NCI-H345 (cell line): ENCODE results near the gene POLA1.
"Not testable (repeated sequence)": the region's sequence is repeated elsewhere in the genome, so short reads cannot be mapped to it uniquely, and the experiment has no call there.

Source experiments
- DNase-seq: peaks from one replicate; lab custom pipeline; 2025; lab: John Stamatoyannopoulos, UW

POLA1 gene

DNA sequence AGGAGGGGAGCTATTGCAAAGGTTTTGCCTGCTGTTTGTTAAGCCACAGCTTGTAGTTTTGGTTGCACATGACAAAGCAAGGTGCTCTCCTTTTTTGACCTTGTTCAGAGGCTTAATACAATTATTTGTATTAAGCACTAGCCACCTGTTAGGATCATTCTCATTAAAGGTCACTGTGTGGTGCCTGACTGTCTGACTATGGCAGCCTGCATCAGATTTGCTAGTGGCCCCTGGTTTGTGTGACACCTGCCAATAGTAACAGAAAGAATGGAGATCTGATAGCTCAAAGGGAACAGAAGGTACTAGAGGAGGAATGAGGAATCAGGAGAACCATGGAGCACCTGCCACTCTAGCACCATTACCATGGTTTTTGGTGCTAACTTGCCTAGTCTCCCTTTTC is 102.5 kb downstream of the POLA1 start:
- DNase-seq: no peak

DNA sequence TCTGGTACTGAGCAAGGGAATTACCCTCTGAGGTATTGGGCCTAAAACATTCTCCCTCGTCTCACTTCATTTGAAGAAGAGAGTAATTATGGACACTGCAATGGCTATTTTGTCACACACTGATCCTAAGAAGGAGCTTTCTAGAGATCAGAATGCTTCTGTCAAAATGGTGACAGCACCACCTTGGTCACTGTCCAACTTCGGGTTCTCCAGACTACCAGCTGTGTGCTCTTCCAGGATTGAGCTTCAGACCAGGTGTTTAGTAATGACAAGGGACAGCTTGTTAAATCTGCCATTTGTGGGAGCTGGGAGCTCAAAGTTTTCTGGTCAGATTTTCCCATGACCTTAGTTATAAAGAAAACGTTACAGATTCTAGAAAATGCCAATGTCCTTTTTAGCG is 105.4 kb downstream of the POLA1 start:
- DNase-seq: no peak

DNA sequence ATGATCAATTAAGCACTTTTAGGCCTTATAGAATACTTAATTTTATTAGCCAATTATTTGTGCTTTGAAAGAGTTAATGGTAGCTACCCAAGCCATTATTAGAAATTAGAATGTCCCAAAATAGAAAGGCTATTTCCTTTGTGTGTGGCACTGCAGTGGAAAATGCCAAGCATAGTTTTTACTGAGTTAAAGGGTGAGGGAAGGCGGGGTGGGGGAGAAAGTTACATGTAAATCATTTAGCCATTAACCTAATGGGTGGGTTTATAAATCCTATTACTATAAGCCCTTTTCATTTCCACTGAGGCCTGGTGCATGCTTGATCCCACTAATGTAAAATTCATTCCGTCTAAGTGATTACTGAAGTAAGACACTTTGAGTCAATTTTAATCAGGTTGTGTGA is 105.8 kb downstream of the POLA1 start:
- no peak for DNase-seq

DNA sequence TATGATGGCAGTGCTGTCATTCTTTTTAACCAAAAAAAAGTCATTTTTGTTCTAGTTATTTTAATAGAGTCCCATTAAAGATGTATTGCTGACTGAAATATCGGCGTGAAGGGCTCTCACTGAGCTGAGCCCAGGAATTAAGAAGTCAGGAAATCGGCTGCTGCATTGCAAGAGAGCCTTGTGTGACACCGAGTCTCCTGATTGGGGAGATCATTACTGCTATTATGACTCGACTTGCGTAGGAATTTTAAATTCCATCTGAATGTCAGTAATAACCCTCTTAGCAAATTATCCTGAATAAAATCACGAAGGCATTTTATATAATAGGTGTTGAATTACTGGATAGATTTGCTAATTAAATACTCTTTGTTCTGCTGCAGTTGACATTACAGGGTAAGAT is 111.5 kb downstream of the POLA1 start:
- DNase-seq: no peak

DNA sequence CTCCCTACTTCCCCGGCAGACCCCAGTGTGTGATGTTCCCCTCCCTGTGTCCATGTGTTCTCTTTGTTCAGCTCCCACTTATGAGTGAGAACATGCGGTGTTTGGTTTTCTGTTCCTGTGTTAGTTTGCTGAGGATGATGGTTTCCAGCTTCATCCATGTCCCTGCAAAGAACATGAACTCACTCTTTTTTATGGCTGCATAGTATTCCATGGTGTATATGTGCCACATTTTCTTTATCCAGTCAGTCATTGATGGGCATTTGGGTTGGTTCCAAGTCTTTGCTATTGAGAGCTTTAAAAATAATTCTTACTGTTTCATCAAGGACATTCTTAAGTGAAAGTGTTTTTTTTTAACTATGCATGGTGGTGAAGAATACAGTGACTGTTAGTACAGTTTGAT is 126.1 kb downstream of the POLA1 start:
- DNase-seq: not testable (repeated sequence)

DNA sequence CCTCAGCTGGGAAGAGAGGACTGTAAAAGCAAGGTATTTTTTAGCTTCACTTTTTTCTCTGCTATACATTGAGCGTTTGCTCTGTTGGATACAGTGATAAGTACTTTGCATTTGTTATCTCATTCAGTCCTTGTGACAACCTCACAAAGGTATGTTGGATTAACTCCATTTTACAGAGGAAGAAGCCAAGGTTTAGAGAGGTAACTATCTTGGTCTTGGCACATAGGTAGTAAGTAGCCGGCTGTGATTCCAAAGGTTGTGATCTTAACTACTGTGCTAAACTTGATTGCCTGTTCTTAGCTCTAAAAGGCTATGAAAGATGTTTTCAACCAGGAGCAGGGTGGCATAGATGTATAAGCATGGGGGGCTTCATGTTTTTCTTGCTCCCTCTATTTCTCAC is 134.4 kb downstream of the POLA1 start:
- no peak for DNase-seq

DNA sequence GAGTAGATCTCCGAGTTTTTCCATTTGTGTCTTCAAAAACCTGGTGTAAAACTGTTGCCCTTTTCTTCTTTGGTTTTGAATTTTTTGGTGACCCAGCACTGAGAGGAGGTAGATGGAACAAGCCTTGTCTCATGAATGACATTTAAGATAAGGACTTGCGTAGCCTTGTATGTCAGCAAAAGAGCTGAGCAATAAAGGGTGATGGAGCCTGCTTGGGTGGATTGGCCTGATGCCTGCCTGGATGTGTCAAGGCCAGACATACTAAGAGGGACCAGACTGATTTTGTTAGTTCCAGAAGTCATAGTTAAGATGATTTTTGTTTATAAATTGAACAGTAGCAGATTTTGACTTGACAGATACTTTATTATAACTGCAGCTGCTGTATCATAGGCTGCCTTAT is 134.9 kb downstream of the POLA1 start:
- no peak for DNase-seq

DNA sequence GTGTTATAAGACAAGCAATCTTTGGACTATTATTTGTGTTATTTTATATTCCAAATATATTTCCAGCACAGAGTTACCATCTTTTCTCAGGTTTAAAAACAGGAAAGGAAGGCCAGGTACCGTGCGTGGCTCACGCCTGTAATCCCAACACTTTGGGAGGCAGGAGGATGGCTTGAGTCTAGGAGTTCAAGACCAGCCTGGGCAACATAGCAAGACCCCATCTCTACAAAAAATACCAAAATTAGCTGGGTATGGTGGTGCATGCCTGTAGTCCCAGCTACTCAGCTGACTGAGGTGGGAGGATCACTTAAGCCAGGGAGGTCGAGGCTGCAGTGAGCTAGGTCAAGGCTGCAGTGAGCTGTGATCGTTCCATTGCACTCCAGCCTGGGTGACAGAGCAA is 140.0 kb downstream of the POLA1 start:
- DNase-seq: no peak

DNA sequence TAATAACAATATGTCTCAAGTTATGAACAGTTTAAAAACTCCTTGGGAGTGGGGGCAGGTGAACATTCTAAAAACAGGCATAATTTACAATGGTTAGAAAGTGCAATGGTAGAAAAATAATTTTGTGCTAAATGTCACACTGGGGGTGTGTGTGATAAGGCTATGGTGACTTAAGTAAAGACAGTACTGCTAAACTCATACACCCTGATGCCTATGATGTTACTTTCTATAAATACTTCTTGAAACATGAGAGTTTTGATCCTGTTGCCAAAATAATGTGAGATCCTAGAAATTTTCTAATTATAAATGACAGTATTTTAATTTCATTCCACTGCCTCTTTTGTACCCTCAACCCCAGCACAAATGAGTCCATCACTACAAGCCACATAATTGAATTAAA is 144.2 kb downstream of the POLA1 start:
- no peak for DNase-seq

DNA sequence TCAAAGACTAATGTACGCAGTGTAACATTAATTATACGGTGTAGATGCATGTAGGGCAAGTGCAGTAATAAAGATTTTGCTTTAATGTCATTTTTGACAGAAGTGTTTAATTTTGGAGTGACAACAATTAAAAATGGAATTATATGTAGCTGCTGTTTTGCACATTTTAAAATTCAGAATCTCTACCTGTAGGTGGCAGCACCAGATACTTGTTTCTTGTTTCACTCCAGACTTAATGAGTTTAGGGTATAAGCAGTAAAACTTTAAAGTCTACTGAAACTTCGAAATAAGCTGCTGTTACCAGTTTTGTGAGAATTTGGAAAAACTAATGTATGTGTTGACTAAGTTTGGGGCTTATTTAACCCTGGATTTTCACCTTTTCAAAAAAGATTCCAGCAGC is 144.9 kb downstream of the POLA1 start:
- peak; percentile 10 for DNase-seq

DNA sequence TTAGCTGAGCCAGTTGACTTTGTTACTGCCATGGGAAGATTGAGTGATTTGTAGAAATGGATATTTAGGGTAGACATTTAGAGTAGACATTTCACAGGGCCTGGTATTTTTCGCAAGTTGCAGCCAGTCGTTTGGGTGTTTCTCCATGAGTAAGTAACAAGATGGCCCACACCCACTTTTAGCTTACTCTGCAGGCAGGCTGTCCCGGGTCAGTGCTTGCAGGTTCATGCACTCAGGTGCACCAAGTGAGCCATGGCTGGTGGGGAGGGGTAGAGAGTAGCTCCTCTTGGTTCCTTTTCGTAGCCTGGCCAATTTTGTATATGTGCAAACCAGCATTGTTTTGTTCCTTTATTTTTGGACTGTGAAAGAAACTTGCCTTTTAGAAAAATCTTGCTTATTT is 145.6 kb downstream of the POLA1 start:
- no peak for DNase-seq

DNA sequence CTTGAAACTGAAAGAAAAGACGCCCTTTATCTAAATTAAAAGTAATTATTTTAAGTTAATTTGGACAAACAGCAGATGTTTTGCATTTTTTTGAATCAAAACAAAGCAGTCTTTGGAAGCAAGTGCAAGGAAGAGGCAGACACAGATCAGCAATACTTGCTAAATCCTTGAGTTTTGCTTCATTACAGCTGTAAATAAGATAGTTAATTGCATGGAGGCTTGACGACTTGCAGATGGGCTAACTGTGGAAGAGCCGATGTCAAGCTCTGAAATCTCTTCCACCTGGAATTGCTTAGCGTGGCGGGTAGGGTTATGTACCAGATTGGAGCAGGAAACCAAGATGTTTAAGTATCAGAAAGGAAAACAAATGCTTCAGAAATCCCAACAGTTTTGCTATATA is 148.8 kb downstream of the POLA1 start:
- DNase-seq: no peak

DNA sequence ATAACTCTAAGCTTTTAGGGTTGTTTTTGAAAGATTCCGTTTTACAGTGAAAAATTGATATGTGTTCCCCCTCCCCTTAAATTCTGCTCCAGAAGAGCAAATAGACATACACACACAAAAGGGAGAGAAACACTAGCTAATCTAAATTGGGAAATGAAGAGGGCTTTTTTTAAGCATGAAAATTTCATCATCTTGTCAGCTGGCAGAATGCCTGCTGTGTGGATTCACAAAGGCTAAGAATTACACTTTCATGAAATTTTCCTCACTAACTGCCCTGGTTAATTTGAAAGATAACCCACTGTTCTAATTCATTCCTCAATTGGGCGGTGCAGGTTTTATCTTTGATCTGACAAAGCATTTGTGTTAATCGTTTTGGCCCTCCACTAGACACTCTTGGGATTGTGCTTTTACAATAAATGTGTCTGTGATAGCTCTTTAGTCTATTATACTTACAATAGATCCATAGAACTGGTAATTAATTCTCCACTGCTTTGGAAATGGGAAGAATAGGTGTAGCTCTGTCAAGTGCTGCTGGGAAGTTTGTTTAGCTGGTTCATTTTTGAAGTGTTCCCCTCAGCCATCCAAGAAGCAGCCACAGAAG is 152.9 kb downstream of the POLA1 start:
- DNase-seq: peak; percentile 38

DNA sequence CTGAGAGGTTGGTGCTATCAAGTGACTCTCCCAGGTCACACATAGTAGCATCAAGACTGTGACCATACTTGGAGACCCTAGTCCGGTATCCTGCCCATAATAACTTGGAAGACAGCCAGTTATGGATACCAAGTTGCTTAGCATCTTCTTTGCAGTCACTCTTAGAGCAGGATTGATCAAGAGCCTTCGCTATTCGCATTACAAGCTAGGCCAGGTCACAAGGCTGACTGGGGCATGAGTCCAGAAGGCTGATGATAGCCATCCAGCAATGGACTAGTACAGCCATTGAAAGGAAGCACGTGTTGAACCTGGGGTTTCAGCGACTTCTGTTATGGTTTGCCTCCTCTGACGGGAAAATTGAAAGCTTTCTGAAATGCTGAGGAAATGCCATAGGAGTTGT is 157.6 kb downstream of the POLA1 start:
- DNase-seq: no peak

DNA sequence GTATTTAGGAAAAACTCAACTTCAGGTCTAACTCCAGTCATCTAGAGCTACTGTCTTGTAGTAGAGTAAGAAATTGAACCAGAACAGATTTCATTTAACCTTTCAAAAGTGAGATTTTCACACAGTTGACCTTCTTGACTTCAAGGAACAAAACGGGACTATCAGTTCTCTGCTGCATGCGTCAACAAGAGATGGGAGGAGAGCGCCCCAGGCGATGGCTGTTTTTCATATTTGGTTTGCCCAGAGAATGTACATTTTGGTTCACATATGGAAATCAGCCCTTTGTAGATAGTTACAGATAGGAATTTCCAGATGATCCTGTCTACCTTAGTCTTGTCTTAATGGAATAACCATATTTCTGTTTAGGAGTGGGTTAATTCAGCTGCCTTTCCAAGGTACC is 158.1 kb downstream of the POLA1 start:
- no peak for DNase-seq

DNA sequence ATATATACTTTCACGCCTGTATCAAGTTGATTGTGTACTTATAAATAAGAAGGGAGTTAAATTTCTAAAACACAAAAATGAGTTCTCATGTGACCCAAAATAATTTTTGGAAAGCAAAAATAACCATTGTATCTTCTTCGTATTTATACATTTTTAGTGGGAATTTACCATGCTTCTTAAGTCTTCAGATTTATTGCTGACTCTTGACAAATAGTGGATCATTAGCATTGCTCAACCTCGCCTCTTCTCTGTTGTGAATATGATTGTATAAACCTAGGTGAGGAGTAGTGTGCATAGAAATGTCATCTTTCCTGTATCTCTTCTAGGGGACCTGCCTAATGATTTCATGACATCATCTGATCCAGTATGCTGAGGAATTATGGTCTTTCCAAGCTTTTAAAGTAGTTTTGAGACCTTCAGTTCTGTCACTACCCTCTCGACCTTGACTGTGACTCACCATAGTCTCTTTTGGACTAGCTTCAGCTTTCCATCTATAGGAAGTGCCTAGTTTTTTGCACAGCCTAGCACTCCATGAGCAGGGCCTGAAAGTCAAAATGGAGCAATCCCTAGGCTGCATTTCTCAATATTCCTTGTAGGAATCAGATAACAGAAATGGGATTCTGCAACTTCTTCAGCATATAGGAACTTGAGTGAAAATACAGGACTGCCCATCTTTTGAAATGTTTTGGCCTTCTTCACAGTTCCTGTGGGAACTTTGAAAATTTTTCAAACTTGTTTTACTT is 164.5 kb downstream of the POLA1 start:
- no peak for DNase-seq

DNA sequence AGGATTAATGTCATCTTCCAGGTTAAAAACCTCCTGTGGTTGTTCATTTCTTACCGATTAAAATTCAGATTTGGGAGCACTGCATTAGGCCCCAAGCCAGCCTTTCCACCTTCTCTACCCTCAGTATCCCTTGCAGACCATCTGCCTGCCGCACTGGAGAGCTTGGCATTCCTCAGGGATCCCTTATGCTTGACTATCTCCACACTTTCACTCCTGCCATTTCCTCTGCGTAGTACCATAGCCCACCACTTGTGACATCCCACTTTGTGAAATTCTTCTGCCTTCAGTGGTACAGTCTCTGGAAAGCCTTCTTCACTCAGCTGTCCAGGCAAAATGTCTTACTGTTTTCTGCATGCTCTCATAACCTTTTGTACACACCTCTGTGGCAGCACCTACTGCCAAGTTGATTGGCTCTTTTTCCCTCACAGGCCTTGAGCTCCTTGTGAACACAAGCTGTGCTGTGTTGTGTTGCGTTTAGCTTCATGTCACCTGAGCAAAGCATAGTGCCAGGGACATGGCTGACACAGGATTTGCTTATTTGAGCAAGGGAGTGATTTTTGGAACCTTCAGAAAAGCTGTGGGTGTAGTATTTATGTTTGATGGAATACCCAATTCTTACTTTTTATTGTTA is 165.6 kb downstream of the POLA1 start:
- DNase-seq: no peak

DNA sequence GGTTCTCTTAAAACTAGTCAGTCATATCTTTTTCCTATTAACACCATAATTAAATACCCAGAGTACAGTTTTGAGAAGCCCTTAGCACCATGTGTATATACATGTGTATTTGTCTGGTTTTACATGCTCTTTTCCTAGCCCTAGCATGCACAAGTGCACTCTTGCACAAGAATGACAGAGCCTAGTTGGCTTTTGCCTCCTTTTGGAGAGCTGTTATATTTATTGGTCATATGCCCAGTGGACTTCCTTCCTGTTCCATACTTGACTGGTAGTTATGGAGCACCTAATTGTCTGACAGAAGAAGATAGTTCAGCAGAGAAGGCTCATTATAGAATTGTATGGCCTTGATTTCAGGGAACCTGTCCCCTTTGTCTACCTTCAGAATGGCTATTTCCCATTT is 166.4 kb downstream of the POLA1 start:
- no peak for DNase-seq

DNA sequence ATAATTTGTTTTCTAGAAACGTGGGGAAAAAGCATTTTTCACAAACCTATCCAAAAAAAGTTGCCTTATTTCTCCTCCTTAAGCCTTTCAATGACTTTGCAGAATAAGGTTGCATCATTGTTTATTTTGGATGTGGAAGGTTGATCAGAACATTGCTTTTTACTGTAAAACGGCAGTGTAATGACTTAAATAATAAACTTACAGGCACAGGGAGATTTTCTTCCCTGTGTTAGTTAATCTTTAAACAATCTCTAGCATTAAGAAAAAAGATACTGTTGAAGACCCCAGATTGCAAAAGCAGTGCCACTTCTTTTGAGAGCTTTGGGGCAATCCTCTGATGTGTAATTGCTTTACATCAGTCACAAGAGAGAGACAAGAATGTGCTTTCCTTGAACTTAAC is 168.6 kb downstream of the POLA1 start:
- no peak for DNase-seq

DNA sequence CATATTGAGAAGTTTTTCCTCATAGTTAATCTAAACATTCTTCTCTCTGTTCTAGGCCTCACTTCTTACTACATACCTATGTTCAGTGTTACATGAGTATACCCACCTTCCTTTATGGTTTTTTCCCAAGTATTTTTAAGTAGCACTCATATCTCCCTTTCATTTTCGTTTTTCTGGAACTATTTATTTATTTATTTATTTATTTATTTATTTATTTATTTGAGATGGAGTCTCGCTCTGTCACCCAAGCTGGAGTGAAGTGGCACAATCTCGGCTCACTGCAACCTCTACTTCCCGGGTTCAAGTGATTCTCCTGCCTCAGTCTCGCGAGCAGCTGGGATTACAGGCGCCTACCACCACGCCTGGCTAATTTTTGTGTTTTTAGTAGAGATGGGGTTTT is 170.1 kb downstream of the POLA1 start:
- not testable (repeated sequence) for DNase-seq

DNA sequence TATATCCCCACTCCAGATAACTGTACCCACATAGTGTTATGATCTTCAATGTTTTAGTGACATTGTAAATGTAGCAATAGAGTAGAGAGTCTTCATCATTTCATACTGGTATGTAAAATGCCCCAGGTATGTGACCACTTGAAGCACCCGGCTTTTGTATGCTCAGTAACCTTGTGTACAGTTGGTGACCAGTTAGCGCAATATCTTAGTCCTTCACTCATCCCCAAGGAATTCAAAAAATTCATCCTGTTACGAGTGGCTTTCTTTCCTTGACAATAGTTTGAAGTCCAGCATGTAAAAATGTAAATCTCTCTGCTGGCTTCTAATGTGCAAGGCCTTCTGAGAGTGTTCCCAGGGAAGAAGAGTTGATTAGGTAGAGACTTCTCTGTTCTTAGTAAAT is 176.4 kb downstream of the POLA1 start:
- DNase-seq: no peak

DNA sequence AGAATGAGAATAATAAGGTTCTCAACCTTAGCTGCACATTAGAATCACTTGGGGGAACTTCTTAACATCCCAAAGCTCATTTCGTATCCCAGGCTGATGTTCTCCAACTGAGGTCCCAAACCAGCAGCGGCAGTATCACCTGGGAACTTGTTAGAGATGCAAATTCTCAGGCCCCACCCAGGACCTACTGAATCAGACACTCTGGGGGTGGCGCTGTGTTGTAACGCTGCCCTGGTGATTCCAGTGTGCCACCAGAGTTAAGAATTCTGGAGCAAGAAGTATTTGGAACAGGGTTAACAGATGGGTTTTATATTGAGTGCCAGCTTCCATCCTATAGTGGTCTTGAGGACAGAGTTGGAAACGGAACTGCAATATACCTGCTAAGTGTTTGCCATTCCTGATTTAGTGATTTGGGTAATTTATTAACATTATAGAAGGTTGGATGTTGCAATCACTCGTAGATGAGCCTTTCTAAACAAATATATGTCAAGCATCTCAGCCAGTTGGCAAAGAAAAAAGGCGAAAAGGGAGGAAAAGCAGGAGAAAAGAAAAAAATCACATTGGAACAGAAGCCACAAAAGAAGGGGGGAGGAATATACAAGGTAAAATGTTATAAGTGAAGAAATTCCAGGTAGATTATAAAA is 181.0 kb downstream of the POLA1 start:
- no peak for DNase-seq
